ENCODE data around the gene PPP2R1B. TPM values are rescaled to one million over a fixed set of nuclear protein-coding genes. Genes with fewer than 3 reads are reported as not detected.

Gene PPP2R1B
- total RNA-seq, 1 experiment from 2014 or later, result 72.2 TPM

- peaks cover 34% of the 10 kb centered on the region for H3K36me3 ChIP-seq (ENCODE audit: insufficient read depth, low read length, poor library complexity, severe bottlenecking)
- H3K27ac ChIP-seq (ENCODE audit: low read depth, low read length, poor library complexity, severe bottlenecking), result peak overlapping the region; percentile 88
- DNase-seq (ENCODE audit: low spot score), result no peak
- TF ChIP-seq CTCF (conservative IDR thresholded peaks at IDR 0.05; ENCODE audit: low read depth, low read length), result no peak
- TF ChIP-seq EZH2 (IDR thresholded peaks at IDR 0.05; ENCODE audit: borderline replicate concordance, low read depth, low read length, poor library complexity, severe bottlenecking), result no peak
- ChIA-PET POLR2A (ENCODE audit: low non-redundant PET) (interaction anchor here (0.7 kb wide), 1 partner anchor 74 kb away, joined by 4 read pairs; no protein-coding TSS in a partner anchor), CTCF (interaction anchor here (1.1 to 2.4 kb wide), 4 partner anchors 12 to 311 kb away, joined by 3 to 10 read pairs (median 4); no protein-coding TSS in a partner anchor)
- BruUV-seq (replicated peaks), result TSS peak; percentile 33
- H3K4me1 ChIP-seq (ENCODE audit: insufficient read depth, low read length, poor library complexity, severe bottlenecking), result peaks cover 8% of the 10 kb centered on the region
- H3K9me3 ChIP-seq (ENCODE audit: low read depth, low read length, poor library complexity, severe bottlenecking), result no peaks in the 10 kb centered on the region
- peak overlapping the region; percentile 89 for H3K4me3 ChIP-seq (ENCODE audit: low read depth, low read length, poor library complexity, severe bottlenecking)
- H3K27me3 ChIP-seq (replicated peaks; ENCODE audit: insufficient read depth, low read depth, low read length, poor library complexity), result no peaks in the 10 kb centered on the region
- intact Hi-C loops (cut with micrococcal nuclease; ENCODE audit: unreplicated experiment), result loop anchor here (5.0 kb wide), 1 partner anchor 77 kb away; no protein-coding TSS in a partner anchor
Measured at GRCh38 chr11:111765320-111765983, 737 bp downstream of the PPP2R1B start.

- TF ChIP-seq CTCF (conservative IDR thresholded peaks at IDR 0.05; ENCODE audit: low read depth, low read length), result no peak
- no peak for TF ChIP-seq EZH2 (IDR thresholded peaks at IDR 0.05; ENCODE audit: borderline replicate concordance, low read depth, low read length, poor library complexity, severe bottlenecking)
- no peaks in the 10 kb centered on the region for H3K9me3 ChIP-seq (ENCODE audit: low read depth, low read length, poor library complexity, severe bottlenecking)
- no TSS peak for BruUV-seq (replicated peaks)
- POLR2A ChIA-PET (ENCODE audit: low non-redundant PET), result interaction anchor here (0.5 to 0.7 kb wide), 3 partner anchors 20 to 1640 kb away, joined by 4 to 6 read pairs (median 5); no protein-coding TSS in a partner anchor
- H3K4me1 ChIP-seq (ENCODE audit: insufficient read depth, low read length, poor library complexity, severe bottlenecking), result peaks cover 8% of the 10 kb centered on the region
- peak overlapping the region; percentile 89 for H3K4me3 ChIP-seq (ENCODE audit: low read depth, low read length, poor library complexity, severe bottlenecking)
- no peak overlapping the region for H3K27ac ChIP-seq (ENCODE audit: low read depth, low read length, poor library complexity, severe bottlenecking)
- intact Hi-C loops (cut with micrococcal nuclease; ENCODE audit: unreplicated experiment), result loop anchor here (5.0 kb wide), 1 partner anchor 78 kb away; no protein-coding TSS in a partner anchor
- H3K36me3 ChIP-seq (ENCODE audit: insufficient read depth, low read length, poor library complexity, severe bottlenecking), result peaks cover 43% of the 10 kb centered on the region
- CTCF ChIA-PET, result interaction anchor here (1.1 to 1.7 kb wide), 2 partner anchors 77 to 160 kb away, joined by 3 to 4 read pairs; no protein-coding TSS in a partner anchor
- peak; percentile 17 for DNase-seq (ENCODE audit: low spot score)
- H3K27me3 ChIP-seq (replicated peaks; ENCODE audit: insufficient read depth, low read depth, low read length, poor library complexity), result no peaks in the 10 kb centered on the region
Measured at GRCh38 chr11:111764621-111765020, 1.6 kb downstream of the PPP2R1B start.

GRCh38 chr11:111762981-111763643, 3.1 kb downstream of the PPP2R1B start:
- BruUV-seq (replicated peaks), result no TSS peak
- Histone ChIP-seq H3K4me1 (ENCODE audit: insufficient read depth, low read length, poor library complexity, severe bottlenecking) (peaks cover 8% of the 10 kb centered on the region), H3K27me3 (replicated peaks; ENCODE audit: insufficient read depth, low read depth, low read length, poor library complexity) (no peaks in the 10 kb centered on the region), H3K4me3 (ENCODE audit: low read depth, low read length, poor library complexity, severe bottlenecking) (no peak overlapping the region), H3K36me3 (ENCODE audit: insufficient read depth, low read length, poor library complexity, severe bottlenecking) (peaks cover 57% of the 10 kb centered on the region), H3K27ac (ENCODE audit: low read depth, low read length, poor library complexity, severe bottlenecking) (no peak overlapping the region), H3K9me3 (ENCODE audit: low read depth, low read length, poor library complexity, severe bottlenecking) (no peaks in the 10 kb centered on the region)
- DNase-seq (ENCODE audit: low spot score), result peak; percentile 38
- TF ChIP-seq CTCF (conservative IDR thresholded peaks at IDR 0.05; ENCODE audit: low read depth, low read length) (peak; percentile 40), EZH2 (IDR thresholded peaks at IDR 0.05; ENCODE audit: borderline replicate concordance, low read depth, low read length, poor library complexity, severe bottlenecking) (no peak)
- POLR2A ChIA-PET (ENCODE audit: low non-redundant PET), result interaction anchor here (0.6 to 0.8 kb wide), 2 partner anchors 121 to 301 kb away, joined by 3 read pairs; no protein-coding TSS in a partner anchor
- CTCF ChIA-PET, result interaction anchor here (0.6 to 1.7 kb wide), 5 partner anchors 14 to 308 kb away, joined by 3 to 8 read pairs (median 3); no protein-coding TSS in a partner anchor
- intact Hi-C loops (cut with micrococcal nuclease; ENCODE audit: unreplicated experiment), result no loop called here

All from A673 (cell line).